ENCODE results near the gene OR9G1. TPM values are rescaled to one million over a fixed set of nuclear protein-coding genes. Genes with fewer than 3 reads are reported as not detected.
"Not testable (repeated sequence)": the region's sequence is repeated elsewhere in the genome, so short reads cannot be mapped to it uniquely, and the experiment has no call there.

The OR9G1 gene, protein sequence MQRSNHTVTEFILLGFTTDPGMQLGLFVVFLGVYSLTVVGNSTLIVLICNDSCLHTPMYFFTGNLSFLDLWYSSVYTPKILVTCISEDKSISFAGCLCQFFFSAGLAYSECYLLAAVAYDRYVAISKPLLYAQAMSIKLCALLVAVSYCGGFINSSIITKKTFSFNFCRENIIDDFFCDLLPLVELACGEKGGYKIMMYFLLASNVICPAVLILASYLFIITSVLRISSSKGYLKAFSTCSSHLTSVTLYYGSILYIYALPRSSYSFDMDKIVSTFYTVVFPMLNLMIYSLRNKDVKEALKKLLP
- total RNA-seq (2021; fragmentation: NEBNext Ultra II Directional; extraction: Animal tissue kit (Norgen Biotek cat#: 25700)) = not detected
- long read RNA-seq = 0 reads

GRCh38 chr11:56698795-56699194 is at the start of gene OR9G1:
OR9G1 (plus strand) TSS chr11:56699095; CDS start chr11:56700388, 1,293 bp downstream.
- H3K27me3 Mint-ChIP-seq (ENCODE audit: insufficient read depth) = no peaks in the 10 kb centered on the region
- H3K4me3 Mint-ChIP-seq = no peak within 1 kb of the TSS
- no peak within 1 kb of the TSS for H3K27ac Mint-ChIP-seq
- H3K9me3 Mint-ChIP-seq = peaks cover 26% of the 10 kb centered on the region
- TF ChIP-seq CTCF (IDR thresholded peaks at IDR 0.05) = no peak
- DNase-seq = no peak
- H3K36me3 Mint-ChIP-seq (ENCODE audit: low read depth) = no peaks in the 10 kb centered on the region
- H3K4me1 Mint-ChIP-seq (ENCODE audit: low read depth) = no peaks in the 10 kb centered on the region

- H3K4me1 Mint-ChIP-seq (ENCODE audit: low read depth) = no peaks in the 10 kb centered on the region
- no peak for DNase-seq
- H3K4me3 Mint-ChIP-seq = no peak overlapping the region
- H3K27ac Mint-ChIP-seq = no peak overlapping the region
- H3K27me3 Mint-ChIP-seq (ENCODE audit: insufficient read depth) = no peaks in the 10 kb centered on the region
- H3K36me3 Mint-ChIP-seq (ENCODE audit: low read depth) = no peaks in the 10 kb centered on the region
- TF ChIP-seq CTCF (IDR thresholded peaks at IDR 0.05) = no peak
- peaks cover 45% of the 10 kb centered on the region for H3K9me3 Mint-ChIP-seq
These were observed 39.1 kb upstream of the OR9G1 start for GRCh38 chr11:56659755-56660154.

- Mint-ChIP-seq H3K27ac (no peak within 1 kb of the TSS), H3K4me3 (no peak within 1 kb of the TSS), H3K9me3 (peaks cover 24% of the 10 kb centered on the region), H3K36me3 (ENCODE audit: low read depth) (no peaks in the 10 kb centered on the region), H3K27me3 (ENCODE audit: insufficient read depth) (no peaks in the 10 kb centered on the region), H3K4me1 (ENCODE audit: low read depth) (no peaks in the 10 kb centered on the region)
- TF ChIP-seq CTCF (IDR thresholded peaks at IDR 0.05) = no peak
- no peak for DNase-seq
These were observed 35.5 kb upstream of the OR9G1 start, which contains the start of gene OR5AR1 for GRCh38 chr11:56663386-56663785. OR5AR1 (plus strand) TSS chr11:56663686; CDS start chr11:56663686, 0 bp downstream.

GRCh38 chr11:56670984-56671383 is 27.9 kb upstream of the OR9G1 start:
- Mint-ChIP-seq H3K4me1 (ENCODE audit: low read depth) (no peaks in the 10 kb centered on the region), H3K27me3 (ENCODE audit: insufficient read depth) (no peaks in the 10 kb centered on the region), H3K4me3 (no peak overlapping the region), H3K9me3 (peaks cover 23% of the 10 kb centered on the region), H3K36me3 (ENCODE audit: low read depth) (no peaks in the 10 kb centered on the region), H3K27ac (no peak overlapping the region)
- no peak for DNase-seq
- TF ChIP-seq CTCF (IDR thresholded peaks at IDR 0.05) = no peak

DNA sequence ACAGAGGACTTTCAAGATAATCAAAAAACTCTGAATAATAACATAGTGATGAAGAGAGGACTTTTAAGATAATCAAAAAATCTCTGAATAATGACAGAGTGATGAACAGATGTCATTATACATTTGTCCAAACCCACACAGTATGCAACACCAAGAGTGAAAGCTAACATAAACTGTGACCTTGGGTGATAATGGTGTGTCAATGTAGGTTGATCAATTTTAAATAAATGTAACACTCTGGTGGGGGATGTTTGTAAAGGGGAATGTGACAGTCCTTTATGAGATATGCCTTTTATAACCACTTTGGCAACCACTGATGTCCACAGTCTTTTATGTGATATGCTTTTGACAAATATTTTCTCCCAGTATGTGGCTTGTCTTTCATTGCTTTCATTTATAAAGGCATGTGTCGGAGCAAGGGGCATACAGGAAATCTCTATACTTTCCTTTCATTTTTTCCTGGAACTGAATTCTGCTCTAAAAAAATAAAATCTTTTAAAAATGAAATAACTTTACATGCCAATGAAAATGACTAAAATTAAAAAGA is 10.3 kb upstream of the OR9G1 start:
- no peak for DNase-seq
- no peaks in the 10 kb centered on the region for H3K27me3 Mint-ChIP-seq (ENCODE audit: insufficient read depth)
- no peaks in the 10 kb centered on the region for H3K36me3 Mint-ChIP-seq (ENCODE audit: low read depth)
- H3K9me3 Mint-ChIP-seq = peaks cover 35% of the 10 kb centered on the region
- no peak for TF ChIP-seq CTCF (IDR thresholded peaks at IDR 0.05)
- no peak overlapping the region for H3K4me3 Mint-ChIP-seq
- no peaks in the 10 kb centered on the region for H3K4me1 Mint-ChIP-seq (ENCODE audit: low read depth)
- H3K27ac Mint-ChIP-seq = no peak overlapping the region

DNA sequence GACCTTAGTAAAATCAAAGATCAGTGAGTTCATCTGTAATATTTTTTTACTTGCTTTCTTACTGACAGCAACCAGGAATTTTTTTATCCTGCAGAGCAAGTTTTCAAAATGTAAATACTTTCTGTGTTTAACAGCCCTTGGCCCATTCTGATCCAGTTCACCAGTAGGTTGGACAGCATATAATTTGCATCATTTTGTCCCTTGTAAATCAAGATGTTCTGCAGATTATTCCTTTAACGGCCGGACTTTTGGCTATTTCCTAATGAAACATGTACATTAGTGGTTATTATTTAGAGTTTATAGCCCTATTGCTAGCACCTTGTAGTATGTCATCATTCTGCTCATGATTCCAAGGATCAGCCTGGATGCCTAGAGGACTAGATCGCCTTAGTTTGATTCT is 7.7 kb upstream of the OR9G1 start:
- peaks cover 25% of the 10 kb centered on the region for H3K9me3 Mint-ChIP-seq
- not testable (repeated sequence) for H3K4me3 Mint-ChIP-seq; H3K4me1 Mint-ChIP-seq (ENCODE audit: low read depth); H3K27ac Mint-ChIP-seq; H3K27me3 Mint-ChIP-seq (ENCODE audit: insufficient read depth); H3K36me3 Mint-ChIP-seq (ENCODE audit: low read depth); DNase-seq

All from HFFc6 (cell line).